CD4-positive, alpha-beta T cell (primary cell): ENCODE results near the gene HEATR5A. TPM values are rescaled to one million over a fixed set of nuclear protein-coding genes. Genes with fewer than 3 reads are reported as not detected.

ENCODE experiments used
- ATAC-seq: fragments of 200-7000 bp; cut with Tn5 transposase; one replicate; pipeline ENCODE4 v1.10.0; 2022; ENCODE audit warnings: mild to moderate bottlenecking; ENCODE audit not compliant: poor library complexity
- CTCF ChIA-PET: fragments of 350-600 bp; sonication (Branson Sonifier 250); formaldehyde crosslinking; loops from one replicate; lab custom pipeline; 2021; ENCODE audit warnings: antibody characterized with exemption, inconsistent platforms; lab: Charles Lee
- POLR2A ChIA-PET: fragments of 350-600 bp; sonication (Branson Sonifier 250); formaldehyde crosslinking; loops from one replicate; lab custom pipeline; 2021; ENCODE audit warnings: antibody characterized with exemption, inconsistent platforms; lab: Charles Lee
- DNase-seq, 14 experiments: peaks; one replicate each; pipeline ENCODE4 v3.0.0-alpha.2; 2013 to 2020; ENCODE audit warnings: mixed read lengths in 2 of 14
- H3K27ac ChIP-seq, 2 donors: one replicate each; pipeline versions ENCODE4 v1.5.1 to v1.7.0; 2013; ENCODE audit warnings: low read length in 2 of 2, low read depth in 1 of 2, mild to moderate bottlenecking in 1 of 2
- H3K27me3 ChIP-seq, 2 experiments: 1 replicate in 1 of 2; 2 replicates in 1 of 2; pipeline versions ENCODE4 v1.6.1 to v1.7.0; 2013; ENCODE audit warnings: low read length in 2 of 2, control low read depth in 1 of 2, mild to moderate bottlenecking in 1 of 2, moderate library complexity in 1 of 2; ENCODE audit not compliant: insufficient read depth in 2 of 2, control insufficient read depth in 1 of 2
- H3K36me3 ChIP-seq: one replicate; pipeline ENCODE4 v1.6.1; 2013; ENCODE audit warnings: low read length, control low read depth; ENCODE audit not compliant: insufficient read depth
- H3K4me1 ChIP-seq: one replicate; pipeline ENCODE4 v1.6.1; 2013; ENCODE audit warnings: low read length, control low read depth; ENCODE audit not compliant: insufficient read depth
- H3K4me3 ChIP-seq: one replicate; pipeline ENCODE4 v1.5.1; 2013; ENCODE audit warnings: mild to moderate bottlenecking, low read length, moderate library complexity
- H3K9me3 ChIP-seq, 2 experiments: 1 replicate in 1 of 2; 2 replicates in 1 of 2; pipeline versions ENCODE4 v1.6.1 to v1.7.0; 2013; ENCODE audit warnings: low read length in 2 of 2, mild to moderate bottlenecking in 2 of 2, control low read depth in 1 of 2, moderate library complexity in 1 of 2; ENCODE audit not compliant: control insufficient read depth in 1 of 2, insufficient read depth in 1 of 2
- H3K27ac Mint-ChIP-seq: one replicate; pipeline ENCODE4 v1.8.0; 2020; ENCODE audit warnings: mixed read lengths
- H3K27me3 Mint-ChIP-seq: one replicate; pipeline ENCODE4 v1.8.0; 2021; ENCODE audit warnings: mixed read lengths
- H3K36me3 Mint-ChIP-seq: one replicate; pipeline ENCODE4 v1.8.0; 2021; ENCODE audit warnings: low read depth, mixed read lengths
- H3K4me1 Mint-ChIP-seq: one replicate; pipeline ENCODE4 v1.8.0; 2021; ENCODE audit warnings: low read depth, mixed read lengths
- H3K4me3 Mint-ChIP-seq: one replicate; pipeline ENCODE4 v1.8.0; 2020; ENCODE audit warnings: mild to moderate bottlenecking, mixed read lengths
- H3K9me3 Mint-ChIP-seq: one replicate; pipeline ENCODE4 v1.8.0; 2020; ENCODE audit warnings: mixed read lengths
- CTCF ChIP-seq: fragments of 200-600 bp; IDR thresholded peaks from one replicate; pipeline ENCODE4 v1.8.0; 2022; ENCODE audit warnings: antibody characterized with exemption, mild to moderate bottlenecking
- intact Hi-C, 2 experiments: fragments of 100-400 bp; cut with DNase I in 1 of 2; cut with micrococcal nuclease in 1 of 2; formaldehyde crosslinking; loops; one replicate each; pipeline versions ENCODE4 v1.15.1 to v1.9.0; 2023 to 2025; cut with DNase I, micrococcal nuclease
- total RNA-seq, 174 experiments: library from RNA in 2 of 174; stranded (reverse) in 2 of 174; gene quantifications; one replicate each; pipeline ENCODE4 v1.2.3 and lab custom pipeline; 2021 to 2026

HEATR5A gene
- total RNA-seq, 2 experiments from 2014 or later: 5.2 to 5.5 TPM

- Mint-ChIP-seq H3K27me3 (no peaks in the 10 kb centered on the region), H3K27ac (no peak overlapping the region), H3K4me3 (no peak overlapping the region), H3K4me1 (no peaks in the 10 kb centered on the region), H3K9me3 (no peaks in the 10 kb centered on the region), H3K36me3 (peaks cover 24% of the 10 kb centered on the region)
- H3K36me3 ChIP-seq: peaks cover 6% of the 10 kb centered on the region
- DNase-seq (no peak), ATAC-seq (no peak)
- no peak overlapping the region for H3K27ac ChIP-seq
- no peak for TF ChIP-seq CTCF
- CTCF ChIA-PET: no interaction called here
- H3K27me3 ChIP-seq: no peaks in the 10 kb centered on the region
- intact Hi-C loops: no loop called here
- H3K9me3 ChIP-seq: no peaks in the 10 kb centered on the region
- POLR2A ChIA-PET: no interaction called here
- H3K4me3 ChIP-seq: no peak overlapping the region
- no peaks in the 10 kb centered on the region for H3K4me1 ChIP-seq
Observed at GRCh38 chr14:31388687-31389413, 31.5 kb downstream of the HEATR5A start.

- ChIA-PET POLR2A (no interaction called here), CTCF (no interaction called here)
Observed at GRCh38 chr14:31387091-31387490, 33.3 kb downstream of the HEATR5A start.

GRCh38 chr14:31386271-31386670, 34.1 kb downstream of the HEATR5A start:
- no peak for DNase-seq

More at GRCh38 chr14:31387091-31387490, 33.3 kb downstream of the HEATR5A start:
- Mint-ChIP-seq H3K36me3 (peaks cover 27% of the 10 kb centered on the region), H3K27me3 (no peaks in the 10 kb centered on the region), H3K4me1 (no peaks in the 10 kb centered on the region), H3K9me3 (no peaks in the 10 kb centered on the region), H3K4me3 (no peak overlapping the region), H3K27ac (no peak overlapping the region)
- TF ChIP-seq CTCF: no peak
- no peaks in the 10 kb centered on the region for H3K4me1 ChIP-seq
- DNase-seq (no peak), ATAC-seq (no peak)
- peaks cover 11% of the 10 kb centered on the region for H3K36me3 ChIP-seq
- H3K9me3 ChIP-seq: no peaks in the 10 kb centered on the region
- intact Hi-C loops: no loop called here
- no peak overlapping the region for H3K4me3 ChIP-seq
- no peak overlapping the region for H3K27ac ChIP-seq
- no peaks in the 10 kb centered on the region for H3K27me3 ChIP-seq

More at GRCh38 chr14:31386271-31386670, 34.1 kb downstream of the HEATR5A start:
- Mint-ChIP-seq H3K27me3 (no peaks in the 10 kb centered on the region), H3K4me1 (no peaks in the 10 kb centered on the region), H3K9me3 (no peaks in the 10 kb centered on the region), H3K4me3 (no peak overlapping the region), H3K27ac (no peak overlapping the region), H3K36me3 (peaks cover 27% of the 10 kb centered on the region)
- Histone ChIP-seq H3K4me1 (no peaks in the 10 kb centered on the region), H3K4me3 (no peak overlapping the region), H3K27me3 (no peaks in the 10 kb centered on the region), H3K9me3 (no peaks in the 10 kb centered on the region), H3K27ac (no peak overlapping the region), H3K36me3 (peaks cover 14% of the 10 kb centered on the region)
- POLR2A ChIA-PET: no interaction called here
- CTCF ChIA-PET: no interaction called here
- TF ChIP-seq CTCF: no peak
- no peak for ATAC-seq
- intact Hi-C loops: no loop called here
